ENCODE measurements around the gene TMEM235.
"Not testable (repeated sequence)": the region's sequence is repeated elsewhere in the genome, so short reads cannot be mapped to it uniquely, and the experiment has no call there.

Gene TMEM235

GRCh38 chr17:78219396-78220150 is 11.9 kb upstream of the TMEM235 start:
- DNase-seq (ENCODE audit: low read depth), result no peak

GRCh38 chr17:78223061-78223460 is 8.4 kb upstream of the TMEM235 start:
- no peak for DNase-seq (ENCODE audit: low read depth)

GRCh38 chr17:78223765-78224164 is 7.7 kb upstream of the TMEM235 start:
- DNase-seq (ENCODE audit: low read depth), result no peak

- DNase-seq (ENCODE audit: low read depth), result no peak
These were observed 7.0 kb upstream of the TMEM235 start for GRCh38 chr17:78224231-78225087.

GRCh38 chr17:78225088-78225865 is 6.2 kb upstream of the TMEM235 start:
- DNase-seq (ENCODE audit: low read depth), result no peak

GRCh38 chr17:78226055-78226758 is 5.2 kb upstream of the TMEM235 start:
- DNase-seq (ENCODE audit: low read depth), result no peak

- DNase-seq (ENCODE audit: low read depth), result no peak
These were observed 4.5 kb upstream of the TMEM235 start for GRCh38 chr17:78226759-78227454.

GRCh38 chr17:78227455-78227916 is 3.9 kb upstream of the TMEM235 start:
- DNase-seq (ENCODE audit: low read depth), result no peak

- DNase-seq (ENCODE audit: low read depth), result no peak
These were observed 3.3 kb upstream of the TMEM235 start for GRCh38 chr17:78228176-78228575.

- no peak for DNase-seq (ENCODE audit: low read depth)
These were observed 1.0 kb upstream of the TMEM235 start for GRCh38 chr17:78230252-78230962.

- DNase-seq (ENCODE audit: low read depth), result no peak
These were observed 794 bp downstream of the TMEM235 start for GRCh38 chr17:78231991-78232858.

- no peak for DNase-seq (ENCODE audit: low read depth)
These were observed 1.4 kb downstream of the TMEM235 start for GRCh38 chr17:78232859-78233173.

- DNase-seq (ENCODE audit: low read depth), result no peak
These were observed 2.2 kb downstream of the TMEM235 start for GRCh38 chr17:78233678-78234077.

GRCh38 chr17:78234261-78234865 is 2.9 kb downstream of the TMEM235 start:
- no peak for DNase-seq (ENCODE audit: low read depth)

- not testable (repeated sequence) for DNase-seq (ENCODE audit: low read depth)
These were observed 3.6 kb downstream of the TMEM235 start for GRCh38 chr17:78235022-78235421.

GRCh38 chr17:78235885-78236284 is 4.5 kb downstream of the TMEM235 start:
- no peak for DNase-seq (ENCODE audit: low read depth)

GRCh38 chr17:78236362-78237127 is 5.1 kb downstream of the TMEM235 start:
- no peak for DNase-seq (ENCODE audit: low read depth)

GRCh38 chr17:78237401-78238012 is 6.1 kb downstream of the TMEM235 start:
- DNase-seq (ENCODE audit: low read depth), result no peak

All from stimulated activated CD8-positive, alpha-beta memory T cell treated with anti-CD3 and anti-CD28 coated beads, Interleukin-15, amount 100 ng/mL, for 1 hour (primary cell).